GM19099 (cell line): Measurements from ENCODE around the gene MRPS5.

ENCODE experiments used
- POLR2A ChIP-seq: IDR thresholded peaks from 3 replicates; pipeline ENCODE4 v1.6.1; 2011; ENCODE audit warnings: low read depth; ENCODE audit not compliant: insufficient read length; ENCODE audit errors: extremely low read depth

Gene MRPS5

DNA sequence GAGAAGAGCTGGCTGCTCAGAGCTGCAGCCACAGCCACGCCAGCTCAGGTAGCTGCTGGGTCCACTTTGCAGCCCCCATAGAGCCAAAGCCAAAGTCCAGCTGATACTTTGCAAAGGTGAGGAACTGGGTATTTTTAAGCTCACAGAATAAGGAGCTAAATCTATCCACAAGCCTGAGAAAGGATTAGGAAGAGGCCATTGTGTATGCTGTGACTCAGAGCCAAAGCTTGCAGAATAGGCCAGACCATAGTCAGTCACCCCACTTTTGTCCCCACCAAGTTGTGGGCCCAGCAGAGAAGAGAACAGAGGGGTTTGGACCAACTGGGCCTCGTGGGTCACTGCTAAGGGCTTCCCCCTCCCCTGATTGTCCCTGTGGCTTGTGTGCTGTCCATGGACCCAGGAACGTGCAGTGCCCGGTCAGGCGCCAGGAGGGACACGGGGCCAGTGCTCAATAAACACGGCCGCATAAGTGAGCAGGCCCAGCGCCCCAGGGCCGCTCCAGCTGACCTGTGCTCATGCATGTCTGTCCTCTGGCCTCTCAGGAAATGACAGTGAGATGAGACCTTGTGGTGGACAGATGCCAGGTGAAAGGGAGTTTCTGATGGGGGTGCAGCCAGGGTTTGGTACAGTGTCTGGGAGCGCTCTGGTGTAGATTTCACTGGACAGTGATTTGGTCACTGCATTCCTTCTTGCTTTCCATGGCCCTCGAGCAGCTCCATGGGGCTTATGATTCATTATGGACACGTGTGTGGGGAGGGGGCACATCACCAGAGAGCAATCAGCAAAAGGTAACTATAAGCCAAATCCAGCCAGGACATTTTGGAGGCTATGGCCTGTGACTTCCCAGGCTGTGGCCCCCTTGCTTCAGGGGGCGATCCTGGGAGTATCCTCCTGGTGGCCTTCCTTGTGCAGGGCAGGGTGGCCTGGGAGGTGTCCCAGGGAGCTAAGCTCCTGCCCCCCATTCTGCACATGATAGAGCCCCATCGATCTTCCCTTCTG lies 64.8 kb downstream of the MRPS5 start:
- TF ChIP-seq POLR2A, result no peak

DNA sequence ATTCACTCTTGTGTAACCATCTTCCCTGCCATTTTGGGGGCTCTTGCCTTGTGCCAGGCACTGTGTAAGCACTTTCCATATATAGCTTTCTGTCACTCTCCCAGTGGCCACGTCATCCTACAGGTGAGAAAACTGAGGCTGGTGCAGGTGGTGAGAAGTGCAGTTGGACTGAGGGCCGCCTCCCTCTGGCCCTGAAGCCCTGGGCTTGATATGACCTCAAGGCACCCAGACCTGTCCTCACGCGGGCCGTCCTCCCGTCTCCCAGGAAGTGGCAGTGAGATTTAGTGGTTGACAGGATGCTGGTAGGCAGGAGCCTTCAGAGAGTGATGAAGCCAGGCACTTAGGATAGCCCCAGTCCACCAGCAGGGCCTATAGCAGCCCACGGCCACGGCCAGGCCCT lies 65.6 kb downstream of the MRPS5 start:
- TF ChIP-seq POLR2A, result no peak

- no peak for TF ChIP-seq POLR2A
These were observed 66.3 kb downstream of the MRPS5 start for GRCh38 chr2:95055262-95055661.

DNA sequence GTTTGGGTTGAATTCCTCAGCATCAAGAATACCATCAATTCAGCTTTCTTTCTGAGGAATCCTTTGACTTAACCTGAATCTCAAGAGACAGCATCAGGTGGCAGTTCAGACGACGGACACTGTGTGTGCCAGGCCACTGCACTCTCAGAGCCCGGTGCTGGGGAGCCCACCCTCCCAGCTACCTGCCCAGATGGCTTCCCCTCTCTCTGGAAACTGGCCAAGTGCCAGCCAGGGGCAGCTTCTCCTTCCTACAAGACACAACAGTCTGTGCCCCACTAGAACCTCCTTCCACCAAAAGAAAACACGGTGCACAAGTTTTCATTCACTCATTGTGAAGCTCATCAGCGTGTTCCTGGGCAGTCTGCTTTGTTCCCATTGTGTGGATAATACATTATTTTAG lies 67.6 kb downstream of the MRPS5 start:
- TF ChIP-seq POLR2A, result no peak

DNA sequence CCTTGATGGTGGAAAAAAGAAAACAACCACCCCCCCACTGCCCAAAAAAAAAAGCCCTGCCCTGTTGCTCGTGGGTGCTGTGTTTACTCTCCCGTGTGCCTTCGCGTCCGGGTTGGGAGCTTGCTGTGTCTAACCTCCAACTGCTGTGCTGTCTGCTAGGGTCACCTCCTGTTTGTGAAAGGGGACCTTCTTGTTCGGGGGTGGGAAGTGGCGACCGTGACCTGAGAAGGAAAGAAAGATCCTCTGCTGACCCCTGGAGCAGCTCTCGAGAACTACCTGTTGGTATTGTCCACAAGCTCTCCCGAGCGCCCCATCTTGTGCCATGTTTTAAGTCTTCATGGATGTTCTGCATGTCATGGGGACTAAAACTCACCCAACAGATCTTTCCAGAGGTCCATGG lies 68.1 kb downstream of the MRPS5 start:
- no peak for TF ChIP-seq POLR2A

DNA sequence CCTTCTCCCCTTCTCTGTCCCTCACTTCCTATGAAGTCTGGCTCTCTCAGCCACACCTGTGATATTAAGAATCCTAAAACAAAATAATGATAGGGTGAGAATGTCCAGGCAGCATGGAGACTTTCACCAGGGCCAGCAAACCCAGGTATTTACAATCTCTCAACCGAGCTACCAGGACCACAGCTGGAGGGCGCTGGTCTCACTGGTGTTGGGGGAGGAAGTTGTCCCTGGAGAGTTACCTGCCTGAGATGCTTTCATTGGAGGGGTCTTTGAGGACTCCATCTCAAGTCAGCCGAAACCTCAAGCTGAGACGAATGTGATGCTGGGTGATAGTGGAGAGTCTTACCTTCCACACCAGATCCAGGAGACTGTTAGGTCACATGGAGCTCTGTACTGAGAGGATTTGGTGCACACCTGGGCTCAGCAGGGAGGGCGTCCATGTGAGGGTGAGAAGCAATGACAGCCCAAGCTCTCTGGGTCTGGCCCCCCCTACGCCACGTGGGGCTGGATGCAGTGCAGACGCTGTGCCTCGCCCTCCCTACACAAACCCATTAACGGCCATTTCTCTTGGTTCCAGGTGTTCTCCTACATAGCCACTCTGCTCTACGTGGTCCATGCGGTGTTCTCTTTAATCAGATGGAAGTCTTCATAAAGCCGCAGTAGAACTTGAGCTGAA lies 68.7 kb downstream of the MRPS5 start:
- no peak for TF ChIP-seq POLR2A

GRCh38 chr2:95052307-95052706 lies 69.3 kb downstream of the MRPS5 start:
- no peak for TF ChIP-seq POLR2A

- TF ChIP-seq POLR2A, result no peak
These were observed 70.0 kb downstream of the MRPS5 start for GRCh38 chr2:95051626-95052025.

- TF ChIP-seq POLR2A, result no peak
These were observed 71.0 kb downstream of the MRPS5 start for GRCh38 chr2:95050385-95051300.

GRCh38 chr2:95049961-95050360 lies 71.6 kb downstream of the MRPS5 start:
- TF ChIP-seq POLR2A, result no peak

GRCh38 chr2:95049683-95049955 lies 72.0 kb downstream of the MRPS5 start:
- TF ChIP-seq POLR2A, result no peak

DNA sequence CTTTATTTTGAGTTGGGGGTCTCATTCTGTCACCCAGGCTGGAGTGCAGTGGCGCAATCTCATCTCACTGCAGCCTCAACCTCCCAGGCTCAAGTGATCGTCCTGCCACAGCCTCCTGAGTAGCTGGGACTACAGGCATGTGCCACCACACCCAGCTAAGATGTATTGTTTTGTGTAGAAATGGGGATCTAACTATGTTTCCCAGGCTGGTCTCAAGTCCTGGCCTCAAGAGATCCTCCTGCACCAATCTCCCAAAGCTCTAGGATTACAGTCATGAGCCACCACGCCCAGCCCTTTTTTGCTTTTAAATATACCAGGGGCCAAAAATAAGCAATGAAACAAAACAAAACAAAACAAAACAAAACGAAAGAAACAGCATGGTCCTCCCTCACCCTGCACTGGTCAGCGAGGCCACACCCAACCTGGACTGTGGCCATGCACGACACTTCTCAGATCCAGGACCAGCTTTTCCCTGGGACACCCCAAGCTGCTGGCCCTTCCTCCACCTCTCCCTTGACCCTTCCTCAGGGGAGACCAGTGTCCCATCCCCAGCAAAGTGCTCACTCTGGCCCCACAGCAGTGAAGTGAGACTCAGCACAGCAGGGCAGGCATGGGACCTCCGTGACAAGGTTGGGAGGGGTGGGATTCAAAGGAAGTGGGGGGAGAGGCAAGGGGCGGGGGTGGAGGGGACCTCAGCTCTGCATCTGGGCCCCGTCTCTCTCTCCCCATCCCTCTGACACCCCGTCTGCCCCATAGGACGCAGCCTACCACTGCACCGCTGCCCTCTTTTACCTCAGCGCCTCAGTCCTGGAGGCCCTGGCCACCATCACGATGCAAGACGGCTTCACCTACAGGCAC lies 72.6 kb downstream of the MRPS5 start:
- no peak for TF ChIP-seq POLR2A

- no peak for TF ChIP-seq POLR2A
These were observed 73.7 kb downstream of the MRPS5 start for GRCh38 chr2:95047629-95048510.

DNA sequence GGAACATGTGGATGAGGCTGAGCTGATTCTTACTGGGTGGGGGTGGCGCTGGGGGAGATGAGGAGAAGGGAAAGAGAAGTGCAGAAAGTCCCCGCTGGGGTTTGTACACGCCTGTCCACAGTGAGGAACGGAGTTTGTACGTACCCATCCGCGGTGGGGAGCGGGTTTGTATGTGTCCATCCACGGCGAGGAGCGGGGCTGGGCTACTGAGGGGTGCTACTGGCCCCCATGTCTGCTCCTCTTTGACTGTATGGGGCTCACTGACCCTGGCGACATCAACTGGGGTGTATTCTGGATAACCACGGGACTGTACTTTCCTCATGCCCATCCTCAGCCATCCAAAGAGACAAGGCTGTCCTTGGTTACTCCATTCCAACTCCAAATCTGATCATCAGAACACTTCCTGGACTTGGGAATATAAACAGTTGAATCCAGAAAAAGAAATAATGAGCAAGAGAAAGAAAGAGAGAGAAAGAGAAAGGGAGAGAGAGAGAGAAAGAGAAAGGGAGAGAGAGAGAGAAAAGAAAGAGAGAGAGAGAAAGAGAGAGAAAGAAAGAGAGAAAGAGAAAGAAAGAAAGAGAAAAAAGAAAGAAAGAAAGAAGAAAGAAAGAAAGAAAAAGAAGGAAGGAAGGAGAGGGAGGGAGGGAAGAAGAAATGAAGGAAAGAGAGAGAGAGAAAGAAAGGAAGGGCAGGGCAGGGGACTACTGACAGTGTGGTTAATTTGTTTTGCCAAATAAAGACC lies 75.1 kb downstream of the MRPS5 start:
- no peak for TF ChIP-seq POLR2A
